Measurements from ENCODE around the gene CLK3.

GRCh38 chr15:74569731-74570070 lies 45.9 kb upstream of the CLK3 start:
- TF ChIP-seq PATZ1 (tag by site-specific recombination; IDR thresholded peaks at IDR 0.05) (no peak), ZNF114 (tag by site-specific recombination; IDR thresholded peaks at IDR 0.05) (no peak), CTCF (tag by site-specific recombination; IDR thresholded peaks at IDR 0.05) (no peak), YY1 (tag by site-specific recombination; IDR thresholded peaks at IDR 0.05) (no peak), ZNF830 (tag by site-specific recombination; IDR thresholded peaks at IDR 0.05; ENCODE audit: low read depth) (no peak), ZNF513 (tag by site-specific recombination; IDR thresholded peaks at IDR 0.05) (no peak), ZNF626 (tag by site-specific recombination; IDR thresholded peaks at IDR 0.05) (no peak), ZNF768 (tag by site-specific recombination; IDR thresholded peaks at IDR 0.05) (no peak), ZNF473 (tag by site-specific recombination; IDR thresholded peaks at IDR 0.05) (no peak), ZNF23 (tag by site-specific recombination; IDR thresholded peaks at IDR 0.05; ENCODE audit: borderline replicate concordance) (no peak), ZNF785 (tag by site-specific recombination; IDR thresholded peaks at IDR 0.05) (no peak), ZBTB10 (tag by site-specific recombination; IDR thresholded peaks at IDR 0.05) (no peak), ZBTB1 (tag by site-specific recombination; IDR thresholded peaks at IDR 0.05) (no peak)

Data from HEK293 (cell line).